HG03039 (cell line): ENCODE measurements around the gene ASF1A.

Source experiments
- ATAC-seq: cut with Tn5 transposase; IDR thresholded peaks from one replicate; pipeline ENCODE4 v1.9.1; 2021; ENCODE audit warnings: mild to moderate bottlenecking, moderate library complexity; ENCODE audit not compliant: unreplicated experiment

ASF1A gene

GRCh38 chr6:118881440-118882313 is 12.3 kb upstream of the ASF1A start:
- peak; percentile 87 for ATAC-seq

GRCh38 chr6:118882314-118882905 is 11.5 kb upstream of the ASF1A start:
- no peak for ATAC-seq

- no peak for ATAC-seq
Measured at GRCh38 chr6:118886641-118887040, 7.3 kb upstream of the ASF1A start.

- no peak for ATAC-seq
Measured at GRCh38 chr6:118889163-118889562, 4.8 kb upstream of the ASF1A start.

- no peak for ATAC-seq
Measured at GRCh38 chr6:118890997-118891790, 2.8 kb upstream of the ASF1A start.

GRCh38 chr6:118892355-118892991 is 1.5 kb upstream of the ASF1A start:
- ATAC-seq = no peak

GRCh38 chr6:118893064-118893806 is 717 bp upstream of the ASF1A start:
- peak; percentile 3 for ATAC-seq

GRCh38 chr6:118894425-118895260 is 691 bp downstream of the ASF1A start:
- peak; percentile 33 for ATAC-seq

GRCh38 chr6:118895261-118895560 is 1.3 kb downstream of the ASF1A start:
- no peak for ATAC-seq

GRCh38 chr6:118895859-118896258 is 1.9 kb downstream of the ASF1A start:
- ATAC-seq = no peak

- ATAC-seq = peak; percentile 14
Measured at GRCh38 chr6:118896339-118897136, 2.6 kb downstream of the ASF1A start.

- no peak for ATAC-seq
Measured at GRCh38 chr6:118897386-118897785, 3.4 kb downstream of the ASF1A start.

GRCh38 chr6:118899948-118900347 is 6.0 kb downstream of the ASF1A start:
- no peak for ATAC-seq

- ATAC-seq = no peak
Measured at GRCh38 chr6:118902726-118903125, 8.8 kb downstream of the ASF1A start.

- ATAC-seq = no peak
Measured at GRCh38 chr6:118903138-118903537, 9.2 kb downstream of the ASF1A start.

- no peak for ATAC-seq
Measured at GRCh38 chr6:118903691-118904090, 9.7 kb downstream of the ASF1A start.

- ATAC-seq = no peak
Measured at GRCh38 chr6:118905084-118905483, 11.1 kb downstream of the ASF1A start.

GRCh38 chr6:118905851-118906250 is 11.9 kb downstream of the ASF1A start:
- ATAC-seq = no peak

- ATAC-seq = no peak
Measured at GRCh38 chr6:118908441-118908840, 14.5 kb downstream of the ASF1A start.
